ENCODE data around the gene FAR1. TPM values are rescaled to one million over a fixed set of nuclear protein-coding genes. Genes with fewer than 3 reads are reported as not detected.
"Not testable (repeated sequence)": the region's sequence is repeated elsewhere in the genome, so short reads cannot be mapped to it uniquely, and the experiment has no call there.

The FAR1 gene, protein sequence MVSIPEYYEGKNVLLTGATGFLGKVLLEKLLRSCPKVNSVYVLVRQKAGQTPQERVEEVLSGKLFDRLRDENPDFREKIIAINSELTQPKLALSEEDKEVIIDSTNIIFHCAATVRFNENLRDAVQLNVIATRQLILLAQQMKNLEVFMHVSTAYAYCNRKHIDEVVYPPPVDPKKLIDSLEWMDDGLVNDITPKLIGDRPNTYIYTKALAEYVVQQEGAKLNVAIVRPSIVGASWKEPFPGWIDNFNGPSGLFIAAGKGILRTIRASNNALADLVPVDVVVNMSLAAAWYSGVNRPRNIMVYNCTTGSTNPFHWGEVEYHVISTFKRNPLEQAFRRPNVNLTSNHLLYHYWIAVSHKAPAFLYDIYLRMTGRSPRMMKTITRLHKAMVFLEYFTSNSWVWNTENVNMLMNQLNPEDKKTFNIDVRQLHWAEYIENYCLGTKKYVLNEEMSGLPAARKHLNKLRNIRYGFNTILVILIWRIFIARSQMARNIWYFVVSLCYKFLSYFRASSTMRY
- 75.5 and 139 TPM in 2 replicates for total RNA-seq (ENCODE audit: low replicate concordance)

DNA sequence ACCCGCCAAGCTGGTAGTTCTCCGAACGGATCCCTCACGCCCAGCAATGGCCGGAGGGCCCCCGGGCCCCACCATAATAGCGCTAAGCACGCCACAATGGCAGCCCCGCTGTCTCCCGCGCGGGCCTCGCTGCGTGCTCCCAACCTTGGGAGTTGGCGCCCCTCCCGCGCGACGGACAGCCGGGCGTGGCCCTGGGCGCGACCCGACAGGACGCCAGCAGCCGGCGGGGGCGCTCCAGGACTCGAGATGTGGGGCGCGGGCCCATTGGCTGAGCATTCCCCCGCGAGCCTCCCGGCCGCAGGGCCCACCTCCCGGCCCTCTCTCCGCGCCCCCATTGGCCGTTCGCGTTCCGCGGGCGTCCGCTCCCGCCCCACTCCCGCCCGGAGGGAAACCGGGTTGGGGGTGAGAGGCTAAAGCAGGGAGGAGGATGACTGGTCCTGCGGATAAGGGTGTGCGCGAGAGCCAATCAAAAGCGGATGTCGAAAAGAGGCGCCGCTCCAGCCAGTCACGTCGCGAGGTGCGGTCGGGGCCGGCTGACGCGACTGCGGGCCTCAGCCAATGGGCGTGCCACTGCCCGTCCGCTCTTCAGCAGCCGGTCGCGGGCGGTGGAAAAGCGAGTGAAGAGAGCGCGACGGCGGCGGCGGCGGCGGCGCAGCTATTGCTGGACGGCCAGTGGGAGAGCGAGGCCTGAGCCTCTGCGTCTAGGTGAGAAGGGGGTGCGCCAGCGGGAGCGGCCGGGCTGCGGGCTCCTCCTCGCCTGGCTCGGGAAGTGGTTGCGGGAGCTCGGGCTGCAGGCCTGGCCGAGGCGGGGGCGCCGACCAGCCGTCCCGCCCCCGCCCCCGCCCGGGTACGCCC is at the start of gene FAR1:
TSS of gene FAR1 (plus strand) at position 567 of the 855 bp plus-strand sequence. CDS start 26,098 bp downstream, outside the sequence.
- Histone ChIP-seq H3K4me1 (peaks cover 25% of the 10 kb centered on the region), H3K27ac (peak within 1 kb of the TSS; percentile 80), H3K4me3 (peak within 1 kb of the TSS; percentile 97), H3K9ac (peak within 1 kb of the TSS; percentile 81), H3K4me2 (peak within 1 kb of the TSS; percentile 96), H3K9me3 (ENCODE audit: low read depth) (no peaks in the 10 kb centered on the region), H3K36me3 (no peaks in the 10 kb centered on the region), H3K79me2 (ENCODE audit: low read depth) (peaks cover 48% of the 10 kb centered on the region), H4K20me1 (ENCODE audit: low read depth) (peaks cover 47% of the 10 kb centered on the region), H3K27me3 (no peaks in the 10 kb centered on the region), H2AFZ (replicated peaks) (peak within 1 kb of the TSS; percentile 82), H3F3A (ENCODE audit: low read depth) (no peaks in the 10 kb centered on the region)
- Mint-ChIP-seq H3K27ac (peak within 1 kb of the TSS; percentile 91), H3K27me3 (ENCODE audit: insufficient read depth, low read depth) (peaks cover 2% of the 10 kb centered on the region), H3K36me3 (peaks cover 15% of the 10 kb centered on the region), H3K9me3 (no peaks in the 10 kb centered on the region), H3K4me1 (peaks cover 17% of the 10 kb centered on the region), H3K4me3 (peak within 1 kb of the TSS; percentile 97)
- DNase-seq (ENCODE audit: low spot score), result peak; percentile 99
- TF ChIP-seq, protein P1, sequence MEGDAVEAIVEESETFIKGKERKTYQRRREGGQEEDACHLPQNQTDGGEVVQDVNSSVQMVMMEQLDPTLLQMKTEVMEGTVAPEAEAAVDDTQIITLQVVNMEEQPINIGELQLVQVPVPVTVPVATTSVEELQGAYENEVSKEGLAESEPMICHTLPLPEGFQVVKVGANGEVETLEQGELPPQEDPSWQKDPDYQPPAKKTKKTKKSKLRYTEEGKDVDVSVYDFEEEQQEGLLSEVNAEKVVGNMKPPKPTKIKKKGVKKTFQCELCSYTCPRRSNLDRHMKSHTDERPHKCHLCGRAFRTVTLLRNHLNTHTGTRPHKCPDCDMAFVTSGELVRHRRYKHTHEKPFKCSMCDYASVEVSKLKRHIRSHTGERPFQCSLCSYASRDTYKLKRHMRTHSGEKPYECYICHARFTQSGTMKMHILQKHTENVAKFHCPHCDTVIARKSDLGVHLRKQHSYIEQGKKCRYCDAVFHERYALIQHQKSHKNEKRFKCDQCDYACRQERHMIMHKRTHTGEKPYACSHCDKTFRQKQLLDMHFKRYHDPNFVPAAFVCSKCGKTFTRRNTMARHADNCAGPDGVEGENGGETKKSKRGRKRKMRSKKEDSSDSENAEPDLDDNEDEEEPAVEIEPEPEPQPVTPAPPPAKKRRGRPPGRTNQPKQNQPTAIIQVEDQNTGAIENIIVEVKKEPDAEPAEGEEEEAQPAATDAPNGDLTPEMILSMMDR (IDR thresholded peaks at IDR 0.05), result peak; percentile 64
- TF ChIP-seq EZH2 (IDR thresholded peaks at IDR 0.05) (no peak), EZH2phosphoT487 (IDR thresholded peaks at IDR 0.05) (no peak)

DNA sequence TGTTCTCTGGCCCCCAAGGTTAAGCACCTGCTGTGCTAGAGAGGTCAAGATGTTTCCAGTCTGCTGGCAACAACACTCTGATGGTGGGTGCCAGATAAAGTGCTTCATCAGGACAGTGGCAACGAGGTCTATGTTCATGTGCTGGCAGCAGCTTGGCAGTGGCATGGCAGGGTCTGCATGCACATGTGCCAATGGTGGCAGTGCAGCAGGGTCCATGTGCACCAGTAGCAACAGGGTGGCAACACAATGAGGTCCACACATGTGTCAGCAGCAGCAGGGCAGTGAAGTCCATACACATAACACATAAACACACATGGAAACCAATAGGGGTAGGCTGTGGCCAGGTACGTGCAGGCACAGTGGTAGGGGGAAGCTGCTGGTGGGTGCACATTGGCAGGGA is 48.4 kb upstream of the FAR1 start:
- DNase-seq (ENCODE audit: low spot score), result no peak
- Histone ChIP-seq H3K27me3 (no peaks in the 10 kb centered on the region), H3K36me3 (no peaks in the 10 kb centered on the region), H3K4me3 (no peak overlapping the region), H3K9ac (no peak overlapping the region), H3K9me3 (ENCODE audit: low read depth) (peaks cover 6% of the 10 kb centered on the region), H3K4me2 (no peak overlapping the region), H3F3A (ENCODE audit: low read depth) (no peaks in the 10 kb centered on the region), H2AFZ (replicated peaks) (no peak overlapping the region), H3K4me1 (no peaks in the 10 kb centered on the region), H4K20me1 (ENCODE audit: low read depth) (no peaks in the 10 kb centered on the region), H3K27ac (no peak overlapping the region), H3K79me2 (ENCODE audit: low read depth) (no peaks in the 10 kb centered on the region)
- Mint-ChIP-seq H3K36me3 (no peaks in the 10 kb centered on the region), H3K9me3 (peaks cover 13% of the 10 kb centered on the region), H3K27me3 (ENCODE audit: insufficient read depth, low read depth) (peaks cover 6% of the 10 kb centered on the region), H3K27ac (no peak overlapping the region), H3K4me1 (no peaks in the 10 kb centered on the region), H3K4me3 (no peak overlapping the region)
- TF ChIP-seq, protein P1 (IDR thresholded peaks at IDR 0.05), result no peak
- no peak for TF ChIP-seq EZH2phosphoT487 (IDR thresholded peaks at IDR 0.05)
- TF ChIP-seq EZH2 (IDR thresholded peaks at IDR 0.05), result no peak

DNA sequence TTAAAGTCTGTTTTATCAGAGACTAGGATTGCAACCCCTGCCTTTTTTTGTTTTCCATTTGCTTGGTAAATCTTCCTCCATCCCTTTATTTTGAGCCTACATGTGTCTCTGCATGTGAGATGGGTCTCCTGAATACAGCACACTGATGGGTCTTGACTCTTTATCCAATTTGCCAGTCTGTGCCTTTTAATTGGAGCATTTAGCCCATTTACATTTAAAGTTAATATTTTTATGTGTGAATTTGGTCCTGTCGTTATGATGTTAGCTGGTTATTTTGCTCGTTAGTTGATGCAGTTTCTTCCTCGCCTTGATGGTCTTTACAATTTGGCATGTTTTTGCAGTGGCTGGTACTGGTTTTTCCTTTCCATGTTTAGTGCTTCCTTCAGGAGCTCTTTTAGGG is 41.6 kb upstream of the FAR1 start:
- H3K36me3 Mint-ChIP-seq; H3F3A ChIP-seq (ENCODE audit: low read depth); H3K27me3 ChIP-seq; H3K27ac ChIP-seq; H3K9me3 Mint-ChIP-seq; H3K4me1 Mint-ChIP-seq; H3K4me2 ChIP-seq; H3K79me2 ChIP-seq (ENCODE audit: low read depth); H4K20me1 ChIP-seq (ENCODE audit: low read depth); H3K4me3 ChIP-seq; H2AFZ ChIP-seq (replicated peaks); H3K4me1 ChIP-seq; H3K9me3 ChIP-seq (ENCODE audit: low read depth); H3K36me3 ChIP-seq; H3K27me3 Mint-ChIP-seq (ENCODE audit: insufficient read depth, low read depth); H3K4me3 Mint-ChIP-seq; H3K27ac Mint-ChIP-seq; DNase-seq (ENCODE audit: low spot score); H3K9ac ChIP-seq: not testable (repeated sequence)

DNA sequence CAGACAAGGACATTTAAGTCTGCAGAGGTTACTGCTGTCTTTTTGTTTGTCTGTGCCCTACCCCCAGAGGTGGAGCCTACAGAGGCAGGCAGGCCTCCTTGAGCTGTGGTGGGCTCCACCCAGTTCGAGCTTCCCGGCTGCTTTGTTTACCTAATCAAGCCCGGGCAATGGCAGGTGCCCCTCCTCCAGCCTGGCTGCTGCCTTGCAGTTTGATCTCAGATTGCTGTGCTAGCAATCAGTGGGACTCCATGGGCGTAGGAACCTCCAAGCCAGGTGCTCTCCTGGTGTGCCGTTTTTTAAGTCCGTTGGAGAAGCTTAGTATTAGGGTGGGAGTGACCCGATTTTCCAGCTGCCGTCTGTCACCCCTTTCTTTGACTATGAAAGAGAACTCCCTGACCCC is 39.8 kb upstream of the FAR1 start:
- H3K27me3 Mint-ChIP-seq (ENCODE audit: insufficient read depth, low read depth); H3K27ac Mint-ChIP-seq; H3K79me2 ChIP-seq (ENCODE audit: low read depth); H3K4me2 ChIP-seq; H3K4me3 ChIP-seq; H3K36me3 Mint-ChIP-seq; DNase-seq (ENCODE audit: low spot score); H3K27me3 ChIP-seq; H3K9ac ChIP-seq; H3F3A ChIP-seq (ENCODE audit: low read depth); H3K36me3 ChIP-seq; H3K9me3 Mint-ChIP-seq; H3K4me3 Mint-ChIP-seq; H3K4me1 ChIP-seq; H3K9me3 ChIP-seq (ENCODE audit: low read depth); H3K4me1 Mint-ChIP-seq; H2AFZ ChIP-seq (replicated peaks); H3K27ac ChIP-seq; H4K20me1 ChIP-seq (ENCODE audit: low read depth): not testable (repeated sequence)
